H1 (cell line): Measurements from ENCODE around the gene BUD13. TPM values are rescaled to one million over a fixed set of nuclear protein-coding genes. Genes with fewer than 3 reads are reported as not detected.

Experiments used
- CTCF ChIA-PET: fragments of 300-600 bp; sonication (Branson Sonifier 250); formaldehyde crosslinking; loops from one replicate; lab custom pipeline; 2021; ENCODE audit not compliant: partially characterized antibody; lab: Charles Lee
- POLR2A ChIA-PET: fragments of 300-600 bp; sonication (Branson Sonifier 250); formaldehyde crosslinking; loops from one replicate; lab custom pipeline; 2021; ENCODE audit warnings: inconsistent platforms; ENCODE audit not compliant: partially characterized antibody; lab: Charles Lee
- DNase-seq, 2 experiments: peaks; one replicate each; pipeline versions ENCODE4 v3.0.0 to v3.0.0-alpha.2; 2010 to 2022; ENCODE audit warnings: low spot score in 2 of 2, low read depth in 1 of 2, mixed read lengths in 1 of 2
- FAIRE-seq: peaks from 2 replicates; lab custom pipeline; 2011; peaks lifted over from hg19 to GRCh38; lab: Jason Lieb, UNC
- H2AFZ ChIP-seq: 2 replicates; pipeline ENCODE4 v1.8.1; 2012; ENCODE audit warnings: low read length, inconsistent platforms
- H2AK5ac ChIP-seq: 2 replicates; pipeline ENCODE4 v1.6.1; 2013; ENCODE audit warnings: low read depth, low read length
- H2BK120ac ChIP-seq: replicated peaks from 2 replicates; pipeline ENCODE3; 2013; ENCODE audit warnings: low read depth, low read length, inconsistent platforms
- H2BK12ac ChIP-seq: 2 replicates; pipeline ENCODE4 v1.6.1; 2013; ENCODE audit warnings: low read depth, low read length
- H2BK15ac ChIP-seq: 2 replicates; pipeline ENCODE4 v1.6.1; 2013; ENCODE audit warnings: low read length
- H2BK20ac ChIP-seq: 2 replicates; pipeline ENCODE4 v1.6.1; 2013; ENCODE audit warnings: low read length
- H2BK5ac ChIP-seq: 2 replicates; pipeline ENCODE4 v1.6.1; 2013; ENCODE audit warnings: low read depth, low read length
- H3K14ac ChIP-seq: 2 replicates; pipeline ENCODE4 v1.6.1; 2013; ENCODE audit warnings: inconsistent platforms; ENCODE audit not compliant: insufficient read length
- H3K18ac ChIP-seq: 2 replicates; pipeline ENCODE4 v1.6.1; 2013; ENCODE audit warnings: low read length; ENCODE audit errors: extremely low read depth
- H3K23ac ChIP-seq: 2 replicates; pipeline ENCODE4 v1.6.1; 2013; ENCODE audit warnings: inconsistent platforms; ENCODE audit not compliant: insufficient read length
- H3K23me2 ChIP-seq: 2 replicates; pipeline ENCODE4 v1.6.1; 2013; ENCODE audit warnings: low read depth, low read length
- H3K27ac ChIP-seq: 2 replicates; pipeline ENCODE4 v1.6.1; 2011; ENCODE audit warnings: low read depth, low read length, inconsistent platforms
- H3K27me3 ChIP-seq, 4 experiments: replicated peaks in 1 of 4; 1 replicate in 1 of 4; 2 replicates in 3 of 4; pipeline versions ENCODE4 v1.6.1 to v1.8.1; 2011 to 2013; ENCODE audit warnings: low read length in 3 of 4, mild to moderate bottlenecking in 3 of 4, inconsistent platforms in 2 of 4, mixed read lengths in 2 of 4, moderate library complexity in 1 of 4; ENCODE audit not compliant: control insufficient read depth in 3 of 4, insufficient read depth in 3 of 4; ENCODE audit errors: extremely low read depth in 1 of 4
- H3K36me3 ChIP-seq, 4 experiments: 2 replicates each; pipeline versions ENCODE4 v1.6.1 to v1.8.1; 2011 to 2013; ENCODE audit warnings: mild to moderate bottlenecking in 4 of 4, low read length in 3 of 4, moderate library complexity in 2 of 4, control low read depth in 1 of 4, inconsistent platforms in 1 of 4; ENCODE audit not compliant: insufficient read depth in 4 of 4, control insufficient read depth in 2 of 4
- H3K4ac ChIP-seq: replicated peaks from 2 replicates; pipeline ENCODE3; 2013; ENCODE audit warnings: low read length, low read depth, mixed read lengths, inconsistent platforms; ENCODE audit not compliant: insufficient read length
- H3K4me1 ChIP-seq, 4 experiments: replicated peaks in 1 of 4; 1 replicate in 1 of 4; 2 replicates in 3 of 4; pipeline versions ENCODE4 v1.6.1 to v1.8.1; 2011 to 2013; ENCODE audit warnings: low read length in 3 of 4, inconsistent platforms in 2 of 4, mixed read lengths in 1 of 4; ENCODE audit not compliant: insufficient read depth in 4 of 4, control insufficient read depth in 3 of 4
- H3K4me2 ChIP-seq, 2 experiments: 2 replicates each; pipeline versions ENCODE4 v1.6.1 to v1.8.1; 2011 to 2013; ENCODE audit warnings: low read depth in 2 of 2, low read length in 2 of 2, control low read depth in 1 of 2, inconsistent platforms in 1 of 2, mild to moderate bottlenecking in 1 of 2; ENCODE audit not compliant: insufficient read depth in 1 of 2
- H3K4me3 ChIP-seq, 4 experiments: fragments of 200-600, 300-600 bp in 1 of 4; sonication (generic), shearing (Covaris generic), sonication (Bioruptor Twin) in 1 of 4; 2 replicates each; pipeline versions ENCODE4 v1.5.1 to v1.8.1; 2011 to 2016; ENCODE audit warnings: low read length in 4 of 4, low read depth in 3 of 4, control low read depth in 2 of 4, inconsistent platforms in 2 of 4, mild to moderate bottlenecking in 2 of 4, mixed read lengths in 1 of 4, moderate library complexity in 1 of 4; ENCODE audit not compliant: insufficient read depth in 2 of 4; ENCODE audit errors: extremely low read depth in 1 of 4
- H3K56ac ChIP-seq: replicated peaks from 2 replicates; pipeline ENCODE3; 2013; ENCODE audit warnings: low read depth, mild to moderate bottlenecking, mixed read lengths, low read length, inconsistent platforms; ENCODE audit not compliant: insufficient read length
- H3K79me1 ChIP-seq: 2 replicates; pipeline ENCODE4 v1.6.1; 2013; ENCODE audit warnings: low read depth, low read length, control low read depth
- H3K79me2 ChIP-seq, 2 experiments: 2 replicates each; pipeline versions ENCODE4 v1.6.1 to v1.8.1; 2012 to 2013; ENCODE audit warnings: low read length in 2 of 2, mild to moderate bottlenecking in 2 of 2, inconsistent platforms in 1 of 2; ENCODE audit not compliant: insufficient read depth in 2 of 2, control insufficient read depth in 1 of 2
- H3K9ac ChIP-seq, 4 experiments: replicated peaks in 1 of 4; 1 replicate in 1 of 4; 2 replicates in 3 of 4; pipeline versions ENCODE4 v1.6.1 to v1.8.1; 2011 to 2013; ENCODE audit warnings: low read depth in 3 of 4, low read length in 3 of 4, control low read depth in 2 of 4, mild to moderate bottlenecking in 2 of 4, moderate library complexity in 2 of 4, inconsistent platforms in 1 of 4; ENCODE audit errors: extremely low read depth in 1 of 4
- H3K9me3 ChIP-seq, 2 experiments: 2 replicates each; pipeline versions ENCODE4 v1.6.1 to v1.8.1; 2012 to 2013; ENCODE audit warnings: mild to moderate bottlenecking in 2 of 2, moderate library complexity in 2 of 2, control low read depth in 1 of 2, inconsistent platforms in 1 of 2, low read depth in 1 of 2, low read length in 1 of 2, mixed read lengths in 1 of 2; ENCODE audit not compliant: insufficient read depth in 2 of 2
- H4K20me1 ChIP-seq, 2 experiments: replicated peaks in 1 of 2; 2 replicates each; pipeline versions ENCODE3 to v1.8.1; 2011 to 2013; ENCODE audit warnings: inconsistent platforms in 2 of 2, low read length in 2 of 2, mild to moderate bottlenecking in 1 of 2; ENCODE audit not compliant: insufficient read depth in 2 of 2, control insufficient read depth in 1 of 2
- H4K5ac ChIP-seq: 2 replicates; pipeline ENCODE4 v1.6.1; 2013; ENCODE audit warnings: low read length, low read depth, mixed read lengths, inconsistent platforms; ENCODE audit not compliant: insufficient read length
- H4K8ac ChIP-seq: 2 replicates; pipeline ENCODE4 v1.8.0; 2013; ENCODE audit warnings: mild to moderate bottlenecking, moderate library complexity, low read length, inconsistent platforms; ENCODE audit not compliant: insufficient read depth; ENCODE audit errors: extremely low read depth
- H4K91ac ChIP-seq: replicated peaks from 2 replicates; pipeline ENCODE3; 2013; ENCODE audit warnings: low read length, mixed read lengths, inconsistent platforms; ENCODE audit not compliant: insufficient read length
- E2F6 ChIP-seq: IDR thresholded peaks from 2 replicates; pipeline ENCODE4 v1.6.1; 2012; ENCODE audit warnings: inconsistent platforms
- MAX ChIP-seq: IDR thresholded peaks from 2 replicates; pipeline ENCODE4 v1.6.1; 2012; ENCODE audit warnings: inconsistent platforms
- RAD21 ChIP-seq, 2 experiments: IDR thresholded peaks in 1 of 2; conservative IDR thresholded peaks in 1 of 2; 2 replicates each; pipeline ENCODE4 v1.6.1; 2011; ENCODE audit warnings: low read depth in 2 of 2, low read length in 2 of 2, improper control_type of control experiment in 1 of 2, inconsistent platforms in 1 of 2, mild to moderate bottlenecking in 1 of 2, moderate library complexity in 1 of 2
- WGBS, 2 experiments: shearing (Covaris generic) in 1 of 2; methylation state at CpG; one replicate each; pipeline versions ENCODE4 v1.1.6 to v1.1.7; 2013 to 2015; ENCODE audit warnings: low lambda C conversion rate in 2 of 2, mixed read lengths in 2 of 2, inconsistent platforms in 1 of 2, low coverage in 1 of 2, missing lambda C conversion rate in 1 of 2; ENCODE audit not compliant: insufficient replicate concordance in 2 of 2, insufficient coverage in 1 of 2, insufficient read length in 1 of 2; ENCODE audit errors: extremely low coverage in 1 of 2, missing lambda C conversion rate in 1 of 2; 5-methylcytosine and 5-hydroxymethylcytosine counted together
- polyA plus RNA-seq, 7 experiments: library from polyadenylated mRNA; depleted of rRNA in 3 of 7; stranded (reverse) in 5 of 7; unstranded in 2 of 7; fragments of >200 nt in 5 of 7; fragments of 200-250 nt in 2 of 7; gene quantifications; 1 replicate in 5 of 7; 2 replicates in 1 of 7; 4 replicates in 1 of 7; pipeline versions ENCODE4 v1.2.1 to v1.2.3, GENCODE V29; 2011 to 2013; ENCODE audit warnings: missing spikeins in 2 of 7, mixed read lengths in 2 of 7
- total RNA-seq: library from RNA; stranded (reverse); fragmentation: NEBNext Ultra II Directional; extraction: Animal tissue kit (Norgen Biotek cat#: 25700); gene quantifications from 2 replicates; pipeline ENCODE4 v1.2.1, GENCODE V29; 2021

Gene BUD13
- total and polyA plus RNA-seq, 2 of the 8 experiments (the other 6 are each of a cell fraction or from before 2014, with no cell fraction given): 24.8 to 27.2 TPM

- Histone ChIP-seq H2AFZ (no peak overlapping the region), H3K4me2 (no peak overlapping the region), H3K4me1 (peaks cover 7 to 35% (median 16%) of the 10 kb centered on the region in 4 experiments), H3K36me3 (no peaks in the 10 kb centered on the region), H3K23me2 (no peaks in the 10 kb centered on the region), H3K9me3 (no peaks in the 10 kb centered on the region), H3K79me1 (no peaks in the 10 kb centered on the region), H2AK5ac (peak overlapping the region; percentile 76; the same call in 1 of the 2 replicates), H2BK12ac (peak overlapping the region; percentile 90; the same call in 1 of the 2 replicates), H2BK5ac (no peak overlapping the region), H2BK20ac (peak overlapping the region; percentile 80), H3K56ac (no peak overlapping the region), H3K23ac (no peak overlapping the region), H4K91ac (peak overlapping the region; percentile 56), H4K5ac (no peak overlapping the region), H4K8ac (no peak overlapping the region), H3K27ac (no peak overlapping the region), H2BK15ac (0 out of 2 replicates have a peak overlapping the region, but pooled peaks have one; percentile 46), H3K79me2 (no peaks in the 10 kb centered on the region), H3K9ac (no peak overlapping the region), H4K20me1 (no peaks in the 10 kb centered on the region), H3K4me3 (no peak overlapping the region), H3K14ac (no peak overlapping the region), H3K4ac (no peak overlapping the region), H3K27me3 (peaks cover 0 to 25% (median 16%) of the 10 kb centered on the region in 4 experiments; a peak in 5 of 7 replicates), H3K18ac (peak overlapping the region; percentile 83), H2BK120ac (no peak overlapping the region)
- 91% methylated on average over 4 of the region's 4 CpGs; no CpG with 5 or more reads in 1 of the 2 experiments for WGBS, 2 experiments
- TF ChIP-seq RAD21 (IDR thresholded peaks at IDR 0.05 in 1 of 2, conservative IDR thresholded peaks at IDR 0.05 in 1 of 2; ENCODE audit: low read depth in 2 of 2, low read length in 2 of 2) (no peak), E2F6 (peak; percentile 83), MAX (peak; percentile 57; the same call in 1 of the 2 replicates)
- DNase-seq (no peak), FAIRE-seq (no peak)
- POLR2A ChIA-PET: no interaction called here
- CTCF ChIA-PET: interaction anchor here (1.2 to 19.2 kb wide), 7 partner anchors 8 to 66 kb away, joined by 3 to 334 read pairs (median 4); no protein-coding TSS in a partner anchor
Measured at GRCh38 chr11:116710762-116711161, 62.0 kb downstream of the BUD13 start.
